NB4 (cell line): ENCODE measurements around the gene ARAP3.
A peak's percentile ranks its signal among the peaks of the same experiment; 100 is the strongest.

Experiments used
- DNase-seq: peaks from one replicate; pipeline ENCODE4 v3.0.0; 2010; ENCODE audit warnings: low read depth
- H3K4me3 ChIP-seq: one replicate; pipeline ENCODE4 v1.5.1; 2011; ENCODE audit warnings: mild to moderate bottlenecking, low read depth, low read length, moderate library complexity
- CTCF ChIP-seq: IDR thresholded peaks from one replicate; pipeline ENCODE4 v1.5.1; 2012; ENCODE audit warnings: low read depth, low read length
- MAX ChIP-seq: IDR thresholded peaks from 2 replicates; pipeline ENCODE4 v1.6.1; 2011; ENCODE audit warnings: low read depth, low read length
- MYC ChIP-seq: IDR thresholded peaks from 2 replicates; pipeline ENCODE4 v1.6.1; 2011; ENCODE audit warnings: low read depth, low read length
- POLR2A ChIP-seq: IDR thresholded peaks from 2 replicates; pipeline ENCODE4 v1.6.1; 2011; ENCODE audit warnings: mild to moderate bottlenecking; ENCODE audit not compliant: insufficient read length; ENCODE audit errors: extremely low read depth

The ARAP3 gene

GRCh38 chr5:141672071-141672840 is 9.8 kb downstream of the ARAP3 start:
- no peak overlapping the region for H3K4me3 ChIP-seq
- TF ChIP-seq MAX: no peak
- DNase-seq: no peak

GRCh38 chr5:141669520-141669919 is 12.5 kb downstream of the ARAP3 start:
- TF ChIP-seq CTCF: peak; percentile 10
- no peak for TF ChIP-seq MAX
- DNase-seq: no peak

GRCh38 chr5:141668601-141669265 is 13.3 kb downstream of the ARAP3 start:
- TF ChIP-seq CTCF (no peak), MAX (no peak), POLR2A (no peak), MYC (no peak)
- no peak overlapping the region for H3K4me3 ChIP-seq
- DNase-seq: no peak

More at GRCh38 chr5:141669520-141669919, 12.5 kb downstream of the ARAP3 start:
- no peak overlapping the region for H3K4me3 ChIP-seq

GRCh38 chr5:141665995-141666940 is 15.8 kb downstream of the ARAP3 start:
- no peak overlapping the region for H3K4me3 ChIP-seq
- DNase-seq: no peak
- no peak for TF ChIP-seq CTCF
- no peak for TF ChIP-seq MYC
- no peak for TF ChIP-seq POLR2A
- TF ChIP-seq MAX: no peak

GRCh38 chr5:141664733-141665461 is 17.1 kb downstream of the ARAP3 start:
- TF ChIP-seq CTCF: peak; percentile 86
- TF ChIP-seq MAX: 0 out of 2 replicates have a peak, but pooled peaks have one; percentile 33
- no peak for TF ChIP-seq POLR2A
- peak; percentile 62 for TF ChIP-seq MYC
- H3K4me3 ChIP-seq: no peak overlapping the region
- DNase-seq: peak; percentile 83
